RPMI8226 (cell line): Measurements from ENCODE around the gene IL22RA1.

ENCODE experiments used
- DNase-seq: peaks from one replicate; pipeline ENCODE4 v3.0.0-alpha.2; 2015

IL22RA1 gene

GRCh38 chr1:24069817-24070216 lies 73.1 kb downstream of the IL22RA1 start:
- DNase-seq, result no peak
